GM12878 (cell line): ENCODE data around the gene MAP1S. TPM values are rescaled to one million over a fixed set of nuclear protein-coding genes. Genes with fewer than 3 reads are reported as not detected.

Source experiments
- ATAC-seq: fragments of 200-7000 bp; cut with Tn5 transposase; 3 replicates; pipeline ENCODE4 v1.9.1; 2020; ENCODE audit warnings: mild to moderate bottlenecking, moderate library complexity
- BruUV-seq: library from RNA; stranded (reverse); fragments of 400-500 nt; replicated peaks from 2 replicates; lab custom pipeline; 2021; lab: Mats Ljungman, UMichigan
- CTCF ChIA-PET: fragments of 300-600 bp; sonication (Branson Sonifier 250); formaldehyde crosslinking; extraction: SDS; loops from one replicate; lab custom pipeline; 2021; ENCODE audit warnings: inconsistent platforms; lab: Yijun Ruan, JAX
- POLR2A ChIA-PET: fragments of 350-600 bp; formaldehyde crosslinking; extraction: SDS; loops from one replicate; lab custom pipeline; 2021; ENCODE audit warnings: inconsistent platforms; lab: Charles Lee
- RAD21 ChIA-PET: fragments of 300-600 bp; sonication (Branson Sonifier 250); formaldehyde crosslinking; loops from one replicate; lab custom pipeline; 2023; ENCODE audit warnings: antibody characterized with exemption; ENCODE audit not compliant: unreplicated experiment; lab: Charles Lee
- SMC1A ChIA-PET: fragments of 300-600 bp; sonication (Branson Sonifier 250); formaldehyde crosslinking; loops from one replicate; lab custom pipeline; 2023; ENCODE audit not compliant: unreplicated experiment, uncharacterized antibody; lab: Charles Lee
- DNase-seq: peaks from one replicate; pipeline ENCODE4 v3.0.0-alpha.2; 2011; ENCODE audit warnings: low read depth, low spot score
- FAIRE-seq: peaks from 3 replicates; lab custom pipeline; 2011; peaks lifted over from hg19 to GRCh38; lab: Jason Lieb, UNC
- H2AFZ ChIP-seq: 2 replicates; pipeline ENCODE4 v1.6.0; 2011; ENCODE audit warnings: low read depth, low read length, control low read depth; ENCODE audit not compliant: control insufficient read depth
- H3K27ac ChIP-seq: 2 replicates; pipeline ENCODE4 v1.5.1; 2011; ENCODE audit warnings: control low read depth; ENCODE audit not compliant: control insufficient read depth, insufficient read depth
- H3K27me3 ChIP-seq, 2 experiments: replicated peaks in 1 of 2; 2 replicates each; pipeline versions ENCODE4 v1.6.0 to v1.6.1; 2011; ENCODE audit warnings: low read length in 1 of 2; ENCODE audit not compliant: control insufficient read depth in 2 of 2, insufficient read depth in 2 of 2
- H3K36me3 ChIP-seq, 2 experiments: 2 replicates each; pipeline ENCODE4 v1.5.1; 2011; ENCODE audit warnings: low read length in 1 of 2; ENCODE audit not compliant: control insufficient read depth in 2 of 2, insufficient read depth in 2 of 2
- H3K4me1 ChIP-seq: 2 replicates; pipeline ENCODE4 v1.6.1; 2011; ENCODE audit warnings: mild to moderate bottlenecking, low read length, moderate library complexity, mixed read lengths; ENCODE audit not compliant: control insufficient read depth, insufficient read depth
- H3K4me2 ChIP-seq: 2 replicates; pipeline ENCODE4 v1.6.0; 2011; ENCODE audit warnings: control low read depth; ENCODE audit not compliant: control insufficient read depth, insufficient read depth
- H3K4me3 ChIP-seq: fragments of 200-600 bp; sonication (generic); 2 replicates; pipeline ENCODE4 v1.5.1; 2016
- H3K79me2 ChIP-seq: 2 replicates; pipeline ENCODE4 v1.6.0; 2011; ENCODE audit warnings: low read length; ENCODE audit not compliant: control insufficient read depth, insufficient read depth
- H3K9ac ChIP-seq: 2 replicates; pipeline ENCODE4 v1.8.0; 2011; ENCODE audit warnings: low read length, control low read depth, mixed read lengths; ENCODE audit not compliant: control insufficient read depth, insufficient read depth
- H3K9me3 ChIP-seq: replicated peaks from 3 replicates; pipeline ENCODE4 v1.5.1; 2011; ENCODE audit warnings: mild to moderate bottlenecking, low read length; ENCODE audit not compliant: control insufficient read depth, insufficient read depth
- H4K20me1 ChIP-seq: 2 replicates; pipeline ENCODE4 v1.6.0; 2011; ENCODE audit not compliant: control insufficient read depth, insufficient read depth
- FOS ChIP-seq: IDR thresholded peaks from 3 replicates; pipeline ENCODE4 v1.6.1; 2011; ENCODE audit warnings: borderline replicate concordance; ENCODE audit not compliant: insufficient read length; ENCODE audit errors: extremely low read depth
- PAX5 ChIP-seq: IDR thresholded peaks from 2 replicates; pipeline ENCODE4 v1.6.1; 2011; ENCODE audit warnings: low read depth, low read length, borderline replicate concordance
- POLR2A ChIP-seq: IDR thresholded peaks from 2 replicates; pipeline ENCODE4 v1.6.1; 2011; ENCODE audit warnings: low read depth, mild to moderate bottlenecking, low read length
- SPI1 ChIP-seq: IDR thresholded peaks from 2 replicates; pipeline ENCODE4 v1.6.1; 2011; ENCODE audit warnings: low read depth, mild to moderate bottlenecking, low read length, moderate library complexity, borderline replicate concordance; ENCODE audit not compliant: insufficient read depth
- SREBF2 ChIP-seq: IDR thresholded peaks from 2 replicates; pipeline ENCODE4 v1.6.1; 2012; ENCODE audit warnings: mild to moderate bottlenecking, low read length
- TARDBP ChIP-seq: IDR thresholded peaks from 2 replicates; pipeline ENCODE4 v1.6.1; 2016; ENCODE audit warnings: borderline replicate concordance
- ZNF207 ChIP-seq: fragments of 450-650 bp; IDR thresholded peaks from 2 replicates; pipeline ENCODE4 v1.6.1; 2014; ENCODE audit warnings: antibody characterized with exemption, mild to moderate bottlenecking, borderline replicate concordance
- ZNF622 ChIP-seq: fragments of 450-650 bp; IDR thresholded peaks from 2 replicates; pipeline ENCODE4 v1.6.1; 2017; ENCODE audit warnings: mild to moderate bottlenecking, inconsistent platforms
- ZZZ3 ChIP-seq: IDR thresholded peaks from 2 replicates; pipeline ENCODE4 v1.6.1; 2011; ENCODE audit warnings: low read depth; ENCODE audit not compliant: control insufficient read depth, insufficient read length
- WGBS: methylation state at CpG from one replicate; pipeline ENCODE4 v1.1.6; 2016; ENCODE audit warnings: low lambda C conversion rate; ENCODE audit not compliant: insufficient replicate concordance, insufficient coverage; ENCODE audit errors: missing lambda C conversion rate; 5-methylcytosine and 5-hydroxymethylcytosine counted together
- in situ Hi-C: fragments of 300-500 bp; cut with MboI; formaldehyde crosslinking; loops from 9 replicates; pipeline ENCODE4 v1.14.3; 2018; ENCODE audit warnings: mixed read lengths
- intact Hi-C: fragments of 100-400 bp; cut with micrococcal nuclease; formaldehyde crosslinking; loops from one replicate; pipeline ENCODE4 v1.14.2; 2022; ENCODE audit not compliant: unreplicated experiment
- polyA plus RNA-seq, 11 experiments: library from polyadenylated mRNA; depleted of rRNA in 4 of 11; unstranded in 6 of 11; stranded (reverse) in 5 of 11; fragments of >200 nt; fragmentation: Nextera tagmentation in 4 of 11; fragmentation: Illumina TruSeq in 1 of 11; extraction: Ambion mirVana in 4 of 11; extraction: Trizol in 1 of 11; gene quantifications; 1 replicate in 1 of 11; 2 replicates in 10 of 11; pipeline versions ENCODE4 v1.2.1 to v1.2.3, GENCODE V29; 2011 to 2016; ENCODE audit warnings: inconsistent platforms in 2 of 11, missing spikeins in 2 of 11, low read depth in 1 of 11
- total RNA-seq, 4 experiments: library from RNA; depleted of rRNA in 3 of 4; stranded (reverse); fragments of >200 nt in 3 of 4; fragmentation: Illumina TruSeq in 1 of 4; extraction: Trizol in 1 of 4; gene quantifications; 2 replicates each; pipeline versions ENCODE4 v1.2.1 to v1.2.3, GENCODE V29; 2013 to 2021
- TF ChIP-seq, protein P1 (sequence below): fragments of 450-650 bp; formaldehyde crosslinking; IDR thresholded peaks from 2 replicates; pipeline ENCODE4 v1.4.0; 2022; ENCODE audit warnings: mild to moderate bottlenecking, moderate library complexity
- TF ChIP-seq, protein P2 (sequence below): IDR thresholded peaks from 2 replicates; pipeline ENCODE4 v1.6.1; 2011; ENCODE audit warnings: low read depth, low read length, improper control_type of control experiment, borderline replicate concordance
- TF ChIP-seq, protein P3 (sequence below): IDR thresholded peaks from 2 replicates; pipeline ENCODE4 v1.6.1; 2012; ENCODE audit warnings: improper control_type of control experiment, low read depth, low read length; ENCODE audit not compliant: insufficient replicate concordance

Gene MAP1S
- total and polyA plus RNA-seq, 10 of the 15 experiments (the other 5 are each of a cell fraction or from before 2014, with no cell fraction given): 2.1 to 63.9 (median 15.0) TPM

DNA sequence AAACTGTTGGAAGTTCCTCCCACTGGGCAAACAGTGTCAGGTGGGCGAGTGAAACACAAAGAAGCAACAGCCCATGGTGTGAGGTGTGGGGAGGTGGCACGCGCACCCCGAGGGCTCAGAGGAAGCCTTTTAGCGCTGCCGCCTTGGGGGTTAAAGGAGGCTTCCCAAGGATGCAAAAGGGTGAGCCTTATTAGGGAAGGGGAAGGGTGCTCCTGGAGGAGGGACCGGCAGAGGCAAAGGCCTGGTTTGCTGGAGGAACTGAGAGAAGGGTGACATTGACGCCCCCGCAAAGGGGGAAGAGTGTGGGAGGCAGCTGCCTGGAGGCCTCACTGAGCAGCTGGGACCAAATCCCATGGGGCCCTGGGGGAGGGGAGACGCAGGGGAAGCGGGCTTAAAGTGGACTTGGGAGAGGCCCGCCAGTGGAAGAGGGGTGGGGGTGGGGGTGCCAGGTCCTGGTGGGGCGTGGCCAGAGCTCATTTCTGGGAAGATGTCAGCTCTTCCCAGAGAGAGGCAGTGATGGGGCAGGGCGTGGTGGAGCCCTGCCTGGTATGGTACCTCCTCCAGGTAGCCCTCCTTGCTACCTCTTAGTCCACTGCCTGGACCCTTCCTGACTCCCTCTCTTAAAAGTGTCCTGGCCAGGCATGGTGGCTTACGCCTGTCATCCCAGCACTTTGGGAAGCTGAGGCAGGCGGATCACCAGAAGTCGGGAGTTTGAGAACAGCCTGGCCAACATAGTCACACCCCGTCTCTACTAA lies 20.0 kb downstream of the MAP1S start:
- ChIA-PET CTCF (interaction anchor here (0.8 to 3.4 kb wide), 9 partner anchors 8 to 37 kb away, joined by 3 to 20 read pairs (median 3); partner anchors contain the start of gene FCHO1), SMC1A (interaction anchor here (0.8 to 9.9 kb wide), 7 partner anchors 9 to 38 kb away, joined by 4 to 93 read pairs (median 10); partner anchors contain the start of genes FCHO1 and MAP1S), POLR2A (interaction anchor here (0.7 to 3.3 kb wide), 7 partner anchors 9 to 20 kb away, joined by 3 to 22 read pairs (median 9); partner anchors contain the start of genes FCHO1 and MAP1S), RAD21 (interaction anchor here (0.7 to 7.1 kb wide), 9 partner anchors 8 to 37 kb away, joined by 3 to 76 read pairs (median 3); partner anchors contain the start of gene FCHO1)
- Histone ChIP-seq H3K9me3 (no peaks in the 10 kb centered on the region), H3K36me3 (peaks cover 4 to 6% of the 10 kb centered on the region in 2 experiments; a peak in 3 of 4 replicates), H3K27me3 (no peaks in the 10 kb centered on the region), H3K4me3 (no peak overlapping the region), H3K4me2 (peak overlapping the region; percentile 31), H3K27ac (peak overlapping the region; percentile 45; the same call in 1 of the 2 replicates), H3K9ac (no peak overlapping the region; the same call in 1 of the 2 replicates), H4K20me1 (no peaks in the 10 kb centered on the region), H2AFZ (peak overlapping the region; percentile 39), H3K79me2 (no peaks in the 10 kb centered on the region), H3K4me1 (peaks cover 16% of the 10 kb centered on the region)
- DNase-seq: peak; percentile 40
- 17% methylated on average over 14 of the region's 18 CpGs for WGBS
- peak; percentile 62 for FAIRE-seq
- peak; percentile 83 for ATAC-seq
- BruUV-seq: no TSS peak
- in situ Hi-C loops (no loop called here), intact Hi-C loops (no loop called here)
- no peak for TF ChIP-seq TARDBP
- TF ChIP-seq ZNF622: no peak
- TF ChIP-seq SPI1: peak; percentile 76; the same call in 1 of the 2 replicates
- TF ChIP-seq FOS: no peak
- no peak for TF ChIP-seq ZZZ3
- TF ChIP-seq SREBF2: no peak
- TF ChIP-seq POLR2A: no peak
- TF ChIP-seq ZNF207: no peak
- TF ChIP-seq, protein P1, sequence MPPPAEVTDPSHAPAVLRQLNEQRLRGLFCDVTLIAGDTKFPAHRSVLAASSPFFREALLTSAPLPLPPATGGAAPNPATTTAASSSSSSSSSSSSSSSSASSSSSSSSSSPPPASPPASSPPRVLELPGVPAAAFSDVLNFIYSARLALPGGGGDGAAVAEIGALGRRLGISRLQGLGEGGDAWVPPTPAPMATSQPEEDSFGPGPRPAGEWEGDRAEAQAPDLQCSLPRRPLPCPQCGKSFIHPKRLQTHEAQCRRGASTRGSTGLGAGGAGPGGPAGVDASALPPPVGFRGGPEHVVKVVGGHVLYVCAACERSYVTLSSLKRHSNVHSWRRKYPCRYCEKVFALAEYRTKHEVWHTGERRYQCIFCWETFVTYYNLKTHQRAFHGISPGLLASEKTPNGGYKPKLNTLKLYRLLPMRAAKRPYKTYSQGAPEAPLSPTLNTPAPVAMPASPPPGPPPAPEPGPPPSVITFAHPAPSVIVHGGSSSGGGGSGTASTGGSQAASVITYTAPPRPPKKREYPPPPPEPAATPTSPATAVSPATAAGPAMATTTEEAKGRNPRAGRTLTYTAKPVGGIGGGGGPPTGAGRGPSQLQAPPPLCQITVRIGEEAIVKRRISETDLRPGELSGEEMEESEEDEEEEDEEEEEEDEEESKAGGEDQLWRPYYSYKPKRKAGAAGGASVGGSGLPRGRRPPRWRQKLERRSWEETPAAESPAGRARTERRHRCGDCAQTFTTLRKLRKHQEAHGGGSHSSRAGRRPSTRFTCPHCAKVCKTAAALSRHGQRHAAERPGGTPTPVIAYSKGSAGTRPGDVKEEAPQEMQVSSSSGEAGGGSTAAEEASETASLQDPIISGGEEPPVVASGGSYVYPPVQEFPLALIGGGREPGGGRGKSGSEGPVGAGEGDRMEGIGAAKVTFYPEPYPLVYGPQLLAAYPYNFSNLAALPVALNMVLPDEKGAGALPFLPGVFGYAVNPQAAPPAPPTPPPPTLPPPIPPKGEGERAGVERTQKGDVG: no peak
- TF ChIP-seq PAX5: peak; percentile 70; the same call in 1 of the 2 replicates
- TF ChIP-seq, protein P2, sequence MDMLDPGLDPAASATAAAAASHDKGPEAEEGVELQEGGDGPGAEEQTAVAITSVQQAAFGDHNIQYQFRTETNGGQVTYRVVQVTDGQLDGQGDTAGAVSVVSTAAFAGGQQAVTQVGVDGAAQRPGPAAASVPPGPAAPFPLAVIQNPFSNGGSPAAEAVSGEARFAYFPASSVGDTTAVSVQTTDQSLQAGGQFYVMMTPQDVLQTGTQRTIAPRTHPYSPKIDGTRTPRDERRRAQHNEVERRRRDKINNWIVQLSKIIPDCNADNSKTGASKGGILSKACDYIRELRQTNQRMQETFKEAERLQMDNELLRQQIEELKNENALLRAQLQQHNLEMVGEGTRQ: no peak
- TF ChIP-seq, protein P3, sequence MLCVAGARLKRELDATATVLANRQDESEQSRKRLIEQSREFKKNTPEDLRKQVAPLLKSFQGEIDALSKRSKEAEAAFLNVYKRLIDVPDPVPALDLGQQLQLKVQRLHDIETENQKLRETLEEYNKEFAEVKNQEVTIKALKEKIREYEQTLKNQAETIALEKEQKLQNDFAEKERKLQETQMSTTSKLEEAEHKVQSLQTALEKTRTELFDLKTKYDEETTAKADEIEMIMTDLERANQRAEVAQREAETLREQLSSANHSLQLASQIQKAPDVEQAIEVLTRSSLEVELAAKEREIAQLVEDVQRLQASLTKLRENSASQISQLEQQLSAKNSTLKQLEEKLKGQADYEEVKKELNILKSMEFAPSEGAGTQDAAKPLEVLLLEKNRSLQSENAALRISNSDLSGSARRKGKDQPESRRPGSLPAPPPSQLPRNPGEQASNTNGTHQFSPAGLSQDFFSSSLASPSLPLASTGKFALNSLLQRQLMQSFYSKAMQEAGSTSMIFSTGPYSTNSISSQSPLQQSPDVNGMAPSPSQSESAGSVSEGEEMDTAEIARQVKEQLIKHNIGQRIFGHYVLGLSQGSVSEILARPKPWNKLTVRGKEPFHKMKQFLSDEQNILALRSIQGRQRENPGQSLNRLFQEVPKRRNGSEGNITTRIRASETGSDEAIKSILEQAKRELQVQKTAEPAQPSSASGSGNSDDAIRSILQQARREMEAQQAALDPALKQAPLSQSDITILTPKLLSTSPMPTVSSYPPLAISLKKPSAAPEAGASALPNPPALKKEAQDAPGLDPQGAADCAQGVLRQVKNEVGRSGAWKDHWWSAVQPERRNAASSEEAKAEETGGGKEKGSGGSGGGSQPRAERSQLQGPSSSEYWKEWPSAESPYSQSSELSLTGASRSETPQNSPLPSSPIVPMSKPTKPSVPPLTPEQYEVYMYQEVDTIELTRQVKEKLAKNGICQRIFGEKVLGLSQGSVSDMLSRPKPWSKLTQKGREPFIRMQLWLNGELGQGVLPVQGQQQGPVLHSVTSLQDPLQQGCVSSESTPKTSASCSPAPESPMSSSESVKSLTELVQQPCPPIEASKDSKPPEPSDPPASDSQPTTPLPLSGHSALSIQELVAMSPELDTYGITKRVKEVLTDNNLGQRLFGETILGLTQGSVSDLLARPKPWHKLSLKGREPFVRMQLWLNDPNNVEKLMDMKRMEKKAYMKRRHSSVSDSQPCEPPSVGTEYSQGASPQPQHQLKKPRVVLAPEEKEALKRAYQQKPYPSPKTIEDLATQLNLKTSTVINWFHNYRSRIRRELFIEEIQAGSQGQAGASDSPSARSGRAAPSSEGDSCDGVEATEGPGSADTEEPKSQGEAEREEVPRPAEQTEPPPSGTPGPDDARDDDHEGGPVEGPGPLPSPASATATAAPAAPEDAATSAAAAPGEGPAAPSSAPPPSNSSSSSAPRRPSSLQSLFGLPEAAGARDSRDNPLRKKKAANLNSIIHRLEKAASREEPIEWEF: no peak
